ENCODE measurements around the gene LHFPL6. TPM values are rescaled to one million over a fixed set of nuclear protein-coding genes. Genes with fewer than 3 reads are reported as not detected.

Gene LHFPL6
- total and polyA plus RNA-seq, 2 experiments from 2014 or later: 7.8 to 9.5 TPM

DNA sequence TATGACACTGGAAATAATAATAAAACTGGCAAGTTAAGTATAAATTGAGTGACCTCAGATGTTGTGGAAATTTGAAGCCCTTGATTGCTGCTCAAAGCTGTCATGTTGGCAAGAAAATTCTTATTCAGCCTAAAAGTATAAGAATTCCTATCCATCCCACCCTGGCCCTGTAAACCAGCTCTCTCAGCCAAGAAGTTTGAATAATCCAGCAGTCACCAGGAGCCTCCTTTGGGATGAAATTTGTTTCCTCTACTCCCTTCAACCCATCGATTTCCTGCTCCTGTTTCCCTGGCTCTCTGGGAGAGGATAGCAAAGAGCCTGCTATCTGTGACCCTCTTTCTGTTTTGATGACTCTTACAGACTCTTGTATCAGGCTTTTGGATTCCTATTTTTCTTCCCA lies 169.3 kb downstream of the LHFPL6 start (continued):
- TF ChIP-seq, protein P1, sequence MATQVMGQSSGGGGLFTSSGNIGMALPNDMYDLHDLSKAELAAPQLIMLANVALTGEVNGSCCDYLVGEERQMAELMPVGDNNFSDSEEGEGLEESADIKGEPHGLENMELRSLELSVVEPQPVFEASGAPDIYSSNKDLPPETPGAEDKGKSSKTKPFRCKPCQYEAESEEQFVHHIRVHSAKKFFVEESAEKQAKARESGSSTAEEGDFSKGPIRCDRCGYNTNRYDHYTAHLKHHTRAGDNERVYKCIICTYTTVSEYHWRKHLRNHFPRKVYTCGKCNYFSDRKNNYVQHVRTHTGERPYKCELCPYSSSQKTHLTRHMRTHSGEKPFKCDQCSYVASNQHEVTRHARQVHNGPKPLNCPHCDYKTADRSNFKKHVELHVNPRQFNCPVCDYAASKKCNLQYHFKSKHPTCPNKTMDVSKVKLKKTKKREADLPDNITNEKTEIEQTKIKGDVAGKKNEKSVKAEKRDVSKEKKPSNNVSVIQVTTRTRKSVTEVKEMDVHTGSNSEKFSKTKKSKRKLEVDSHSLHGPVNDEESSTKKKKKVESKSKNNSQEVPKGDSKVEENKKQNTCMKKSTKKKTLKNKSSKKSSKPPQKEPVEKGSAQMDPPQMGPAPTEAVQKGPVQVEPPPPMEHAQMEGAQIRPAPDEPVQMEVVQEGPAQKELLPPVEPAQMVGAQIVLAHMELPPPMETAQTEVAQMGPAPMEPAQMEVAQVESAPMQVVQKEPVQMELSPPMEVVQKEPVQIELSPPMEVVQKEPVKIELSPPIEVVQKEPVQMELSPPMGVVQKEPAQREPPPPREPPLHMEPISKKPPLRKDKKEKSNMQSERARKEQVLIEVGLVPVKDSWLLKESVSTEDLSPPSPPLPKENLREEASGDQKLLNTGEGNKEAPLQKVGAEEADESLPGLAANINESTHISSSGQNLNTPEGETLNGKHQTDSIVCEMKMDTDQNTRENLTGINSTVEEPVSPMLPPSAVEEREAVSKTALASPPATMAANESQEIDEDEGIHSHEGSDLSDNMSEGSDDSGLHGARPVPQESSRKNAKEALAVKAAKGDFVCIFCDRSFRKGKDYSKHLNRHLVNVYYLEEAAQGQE (IDR thresholded peaks at IDR 0.05; ENCODE audit: unreplicated experiment): no peak

DNA sequence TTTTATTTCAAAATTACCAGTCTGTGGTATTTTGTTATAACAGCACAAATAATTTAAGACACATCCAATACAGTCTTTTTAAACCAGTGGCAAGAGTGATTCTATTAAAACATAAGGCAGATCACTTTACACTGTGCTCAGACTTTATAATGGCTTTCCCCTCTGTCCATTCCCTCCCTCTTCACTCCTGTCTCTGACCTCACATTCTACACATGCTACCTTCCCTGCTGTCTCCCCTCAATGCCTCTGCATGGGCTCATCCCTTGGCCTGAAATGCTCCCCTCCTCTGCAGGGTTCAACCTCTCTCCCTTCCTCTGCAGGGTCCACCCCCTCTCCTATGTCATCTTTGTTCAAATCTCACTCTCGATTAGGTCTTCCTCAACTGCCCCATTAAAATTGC lies 170.8 kb downstream of the LHFPL6 start:
- Histone ChIP-seq H3K4me2 (no peak overlapping the region), H3K9me2 (ENCODE audit: insufficient read depth) (0 out of 2 replicates have a peak, but pooled peaks cover 3% of the 10 kb centered on the region), H2AFZ (no peak overlapping the region), H3K36me3 (ENCODE audit: insufficient read depth) (peaks cover 3% of the 10 kb centered on the region), H3K4me1 (ENCODE audit: insufficient read depth) (no peaks in the 10 kb centered on the region), H3K79me2 (replicated peaks; ENCODE audit: insufficient read depth) (no peaks in the 10 kb centered on the region), H3F3A (replicated peaks; ENCODE audit: low read depth) (no peaks in the 10 kb centered on the region), H3K4me3 (no peak overlapping the region), H3K27ac (ENCODE audit: low read depth) (no peak overlapping the region), H4K20me1 (replicated peaks; ENCODE audit: insufficient read depth) (no peaks in the 10 kb centered on the region), H3K27me3 (ENCODE audit: insufficient read depth) (no peaks in the 10 kb centered on the region)
- TF ChIP-seq ZNF331 (CRISPR knock-in tag; IDR thresholded peaks at IDR 0.05; ENCODE audit: low read depth) (no peak), NANOG (IDR thresholded peaks at IDR 0.05; ENCODE audit: borderline replicate concordance) (no peak), JUNB (IDR thresholded peaks at IDR 0.05; ENCODE audit: unreplicated experiment) (no peak), EZH2phosphoT487 (IDR thresholded peaks at IDR 0.05; ENCODE audit: unreplicated experiment) (no peak)
- TF ChIP-seq, protein P2, sequence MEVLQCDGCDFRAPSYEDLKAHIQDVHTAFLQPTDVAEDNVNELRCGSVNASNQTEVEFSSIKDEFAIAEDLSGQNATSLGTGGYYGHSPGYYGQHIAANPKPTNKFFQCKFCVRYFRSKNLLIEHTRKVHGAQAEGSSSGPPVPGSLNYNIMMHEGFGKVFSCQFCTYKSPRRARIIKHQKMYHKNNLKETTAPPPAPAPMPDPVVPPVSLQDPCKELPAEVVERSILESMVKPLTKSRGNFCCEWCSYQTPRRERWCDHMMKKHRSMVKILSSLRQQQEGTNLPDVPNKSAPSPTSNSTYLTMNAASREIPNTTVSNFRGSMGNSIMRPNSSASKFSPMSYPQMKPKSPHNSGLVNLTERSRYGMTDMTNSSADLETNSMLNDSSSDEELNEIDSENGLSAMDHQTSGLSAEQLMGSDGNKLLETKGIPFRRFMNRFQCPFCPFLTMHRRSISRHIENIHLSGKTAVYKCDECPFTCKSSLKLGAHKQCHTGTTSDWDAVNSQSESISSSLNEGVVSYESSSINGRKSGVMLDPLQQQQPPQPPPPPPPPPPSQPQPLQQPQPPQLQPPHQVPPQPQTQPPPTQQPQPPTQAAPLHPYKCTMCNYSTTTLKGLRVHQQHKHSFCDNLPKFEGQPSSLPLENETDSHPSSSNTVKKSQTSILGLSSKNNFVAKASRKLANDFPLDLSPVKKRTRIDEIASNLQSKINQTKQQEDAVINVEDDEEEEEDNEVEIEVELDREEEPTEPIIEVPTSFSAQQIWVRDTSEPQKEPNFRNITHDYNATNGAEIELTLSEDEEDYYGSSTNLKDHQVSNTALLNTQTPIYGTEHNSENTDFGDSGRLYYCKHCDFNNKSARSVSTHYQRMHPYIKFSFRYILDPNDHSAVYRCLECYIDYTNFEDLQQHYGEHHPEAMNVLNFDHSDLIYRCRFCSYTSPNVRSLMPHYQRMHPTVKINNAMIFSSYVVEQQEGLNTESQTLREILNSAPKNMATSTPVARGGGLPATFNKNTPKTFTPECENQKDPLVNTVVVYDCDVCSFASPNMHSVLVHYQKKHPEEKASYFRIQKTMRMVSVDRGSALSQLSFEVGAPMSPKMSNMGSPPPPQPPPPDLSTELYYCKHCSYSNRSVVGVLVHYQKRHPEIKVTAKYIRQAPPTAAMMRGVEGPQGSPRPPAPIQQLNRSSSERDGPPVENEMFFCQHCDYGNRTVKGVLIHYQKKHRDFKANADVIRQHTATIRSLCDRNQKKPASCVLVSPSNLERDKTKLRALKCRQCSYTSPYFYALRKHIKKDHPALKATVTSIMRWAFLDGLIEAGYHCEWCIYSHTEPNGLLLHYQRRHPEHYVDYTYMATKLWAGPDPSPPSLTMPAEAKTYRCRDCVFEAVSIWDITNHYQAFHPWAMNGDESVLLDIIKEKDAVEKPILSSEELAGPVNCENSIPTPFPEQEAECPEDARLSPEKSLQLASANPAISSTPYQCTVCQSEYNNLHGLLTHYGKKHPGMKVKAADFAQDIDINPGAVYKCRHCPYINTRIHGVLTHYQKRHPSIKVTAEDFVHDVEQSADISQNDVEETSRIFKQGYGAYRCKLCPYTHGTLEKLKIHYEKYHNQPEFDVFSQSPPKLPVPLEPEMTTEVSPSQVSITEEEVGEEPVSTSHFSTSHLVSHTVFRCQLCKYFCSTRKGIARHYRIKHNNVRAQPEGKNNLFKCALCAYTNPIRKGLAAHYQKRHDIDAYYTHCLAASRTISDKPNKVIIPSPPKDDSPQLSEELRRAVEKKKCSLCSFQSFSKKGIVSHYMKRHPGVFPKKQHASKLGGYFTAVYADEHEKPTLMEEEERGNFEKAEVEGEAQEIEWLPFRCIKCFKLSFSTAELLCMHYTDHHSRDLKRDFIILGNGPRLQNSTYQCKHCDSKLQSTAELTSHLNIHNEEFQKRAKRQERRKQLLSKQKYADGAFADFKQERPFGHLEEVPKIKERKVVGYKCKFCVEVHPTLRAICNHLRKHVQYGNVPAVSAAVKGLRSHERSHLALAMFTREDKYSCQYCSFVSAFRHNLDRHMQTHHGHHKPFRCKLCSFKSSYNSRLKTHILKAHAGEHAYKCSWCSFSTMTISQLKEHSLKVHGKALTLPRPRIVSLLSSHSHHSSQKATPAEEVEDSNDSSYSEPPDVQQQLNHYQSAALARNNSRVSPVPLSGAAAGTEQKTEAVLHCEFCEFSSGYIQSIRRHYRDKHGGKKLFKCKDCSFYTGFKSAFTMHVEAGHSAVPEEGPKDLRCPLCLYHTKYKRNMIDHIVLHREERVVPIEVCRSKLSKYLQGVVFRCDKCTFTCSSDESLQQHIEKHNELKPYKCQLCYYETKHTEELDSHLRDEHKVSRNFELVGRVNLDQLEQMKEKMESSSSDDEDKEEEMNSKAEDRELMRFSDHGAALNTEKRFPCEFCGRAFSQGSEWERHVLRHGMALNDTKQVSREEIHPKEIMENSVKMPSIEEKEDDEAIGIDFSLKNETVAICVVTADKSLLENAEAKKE (CRISPR knock-in tag; IDR thresholded peaks at IDR 0.05): no peak
- TF ChIP-seq, protein P1 (IDR thresholded peaks at IDR 0.05; ENCODE audit: unreplicated experiment): no peak
- Mint-ChIP-seq H3K4me1 (peaks cover 7% of the 10 kb centered on the region), H3K9me3 (peaks cover 36% of the 10 kb centered on the region), H3K27ac (no peak overlapping the region), H3K27me3 (ENCODE audit: insufficient read depth, low read depth, poor library complexity) (peaks cover 9% of the 10 kb centered on the region), H3K36me3 (ENCODE audit: low read depth) (peaks cover 37% of the 10 kb centered on the region), H3K4me3 (no peak overlapping the region)
- ATAC-seq (peak; percentile 72), DNase-seq (ENCODE audit: low spot score) (no peak)

All from GM23338 (cell line).